Measurements from ENCODE around the gene SHH. TPM values are rescaled to one million over a fixed set of nuclear protein-coding genes. Genes with fewer than 3 reads are reported as not detected.

The SHH gene
- polyA plus RNA-seq, 3 donors, result not detected

DNA sequence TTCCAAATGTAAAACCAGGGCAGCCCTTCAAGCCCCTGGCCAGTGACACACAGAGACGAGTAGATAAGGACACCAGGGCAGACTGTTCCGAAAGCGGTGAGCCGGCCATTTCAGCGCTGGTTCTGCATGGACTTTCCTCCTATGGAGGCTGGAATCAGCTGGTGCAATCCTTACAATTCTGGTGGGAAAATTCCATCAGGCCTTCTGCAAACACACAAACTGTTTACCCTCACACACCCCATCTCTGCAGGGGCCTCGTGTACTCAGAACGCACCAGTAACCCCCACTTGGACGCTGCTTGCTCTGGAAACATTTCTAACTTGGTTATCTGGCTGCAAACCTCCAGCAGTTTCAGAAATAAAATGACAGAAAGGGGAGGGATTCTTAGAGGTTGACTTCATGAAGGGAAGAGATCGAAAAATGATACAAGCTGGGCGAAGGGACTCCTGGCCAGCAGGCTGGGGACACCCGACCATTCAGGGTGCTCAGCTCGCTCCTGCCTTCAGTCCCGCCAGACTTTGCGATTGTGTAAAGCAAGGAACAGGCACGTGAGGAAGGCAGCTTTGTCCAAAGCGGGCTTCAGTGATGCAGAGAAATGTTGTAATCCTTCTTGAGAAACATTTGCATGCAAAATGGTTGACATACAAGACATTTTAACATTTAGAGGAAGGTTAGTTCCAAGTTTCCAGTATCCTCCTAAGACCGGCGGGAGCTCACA, 19.7 kb upstream of the SHH start:
- DNase-seq, result no peak
- TF ChIP-seq, protein P1, sequence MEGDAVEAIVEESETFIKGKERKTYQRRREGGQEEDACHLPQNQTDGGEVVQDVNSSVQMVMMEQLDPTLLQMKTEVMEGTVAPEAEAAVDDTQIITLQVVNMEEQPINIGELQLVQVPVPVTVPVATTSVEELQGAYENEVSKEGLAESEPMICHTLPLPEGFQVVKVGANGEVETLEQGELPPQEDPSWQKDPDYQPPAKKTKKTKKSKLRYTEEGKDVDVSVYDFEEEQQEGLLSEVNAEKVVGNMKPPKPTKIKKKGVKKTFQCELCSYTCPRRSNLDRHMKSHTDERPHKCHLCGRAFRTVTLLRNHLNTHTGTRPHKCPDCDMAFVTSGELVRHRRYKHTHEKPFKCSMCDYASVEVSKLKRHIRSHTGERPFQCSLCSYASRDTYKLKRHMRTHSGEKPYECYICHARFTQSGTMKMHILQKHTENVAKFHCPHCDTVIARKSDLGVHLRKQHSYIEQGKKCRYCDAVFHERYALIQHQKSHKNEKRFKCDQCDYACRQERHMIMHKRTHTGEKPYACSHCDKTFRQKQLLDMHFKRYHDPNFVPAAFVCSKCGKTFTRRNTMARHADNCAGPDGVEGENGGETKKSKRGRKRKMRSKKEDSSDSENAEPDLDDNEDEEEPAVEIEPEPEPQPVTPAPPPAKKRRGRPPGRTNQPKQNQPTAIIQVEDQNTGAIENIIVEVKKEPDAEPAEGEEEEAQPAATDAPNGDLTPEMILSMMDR (IDR thresholded peaks at IDR 0.05), result no peak
- Histone ChIP-seq H4K20me1 (ENCODE audit: insufficient read depth, low read length) (no peaks in the 10 kb centered on the region), H2AFZ (ENCODE audit: insufficient read depth, low read depth, low read length, poor library complexity, severe bottlenecking) (no peak overlapping the region), H3K9ac (ENCODE audit: insufficient read depth, low read length, poor library complexity, severe bottlenecking) (no peak overlapping the region), H3K36me3 (replicated peaks in 1 of 2; ENCODE audit: control insufficient read depth in 1 of 2, insufficient read depth in 2 of 2, low read length in 2 of 2) (no peaks in the 10 kb centered on the region), H3K27ac (ENCODE audit: low read depth in 1 of 2, low read length in 2 of 2) (no peak overlapping the region), H3K4me3 (replicated peaks in 1 of 3; ENCODE audit: low read depth in 2 of 3, low read length in 3 of 3) (no peak overlapping the region), H3K27me3 (ENCODE audit: control insufficient read depth in 2 of 2, insufficient read depth in 2 of 2, low read length in 2 of 2) (no peaks in the 10 kb centered on the region), H3K79me2 (ENCODE audit: insufficient read depth, low read length) (no peaks in the 10 kb centered on the region), H3K4me2 (replicated peaks; ENCODE audit: extremely low read depth, low read length, poor library complexity, severe bottlenecking) (no peak overlapping the region), H3K9me3 (replicated peaks in 1 of 2; ENCODE audit: control insufficient read depth in 1 of 2, insufficient read depth in 1 of 2, low read length in 2 of 2) (no peaks in the 10 kb centered on the region), H3K4me1 (ENCODE audit: control insufficient read depth in 1 of 2, insufficient read depth in 2 of 2, low read length in 2 of 2) (no peaks in the 10 kb centered on the region)
- peaks cover 7 to 10% (median 7%) of the 10 kb centered on the region in 3 donors for H3K27me3 Mint-ChIP-seq (ENCODE audit: low read depth in 3 of 3)
- H3K4me1 Mint-ChIP-seq, result no peaks in the 10 kb centered on the region
- peaks cover 0 to 3% (median 2%) of the 10 kb centered on the region in 7 donors for H3K9me3 Mint-ChIP-seq
- 89% methylated on average over 18 of the region's 18 CpGs for WGBS (ENCODE audit: insufficient coverage)
- no peak overlapping the region for H3K4me3 Mint-ChIP-seq
- H3K27ac Mint-ChIP-seq, result no peak overlapping the region
- intact Hi-C loops (cut with micrococcal nuclease), result no loop called here
- H3K36me3 Mint-ChIP-seq, result no peaks in the 10 kb centered on the region

DNA sequence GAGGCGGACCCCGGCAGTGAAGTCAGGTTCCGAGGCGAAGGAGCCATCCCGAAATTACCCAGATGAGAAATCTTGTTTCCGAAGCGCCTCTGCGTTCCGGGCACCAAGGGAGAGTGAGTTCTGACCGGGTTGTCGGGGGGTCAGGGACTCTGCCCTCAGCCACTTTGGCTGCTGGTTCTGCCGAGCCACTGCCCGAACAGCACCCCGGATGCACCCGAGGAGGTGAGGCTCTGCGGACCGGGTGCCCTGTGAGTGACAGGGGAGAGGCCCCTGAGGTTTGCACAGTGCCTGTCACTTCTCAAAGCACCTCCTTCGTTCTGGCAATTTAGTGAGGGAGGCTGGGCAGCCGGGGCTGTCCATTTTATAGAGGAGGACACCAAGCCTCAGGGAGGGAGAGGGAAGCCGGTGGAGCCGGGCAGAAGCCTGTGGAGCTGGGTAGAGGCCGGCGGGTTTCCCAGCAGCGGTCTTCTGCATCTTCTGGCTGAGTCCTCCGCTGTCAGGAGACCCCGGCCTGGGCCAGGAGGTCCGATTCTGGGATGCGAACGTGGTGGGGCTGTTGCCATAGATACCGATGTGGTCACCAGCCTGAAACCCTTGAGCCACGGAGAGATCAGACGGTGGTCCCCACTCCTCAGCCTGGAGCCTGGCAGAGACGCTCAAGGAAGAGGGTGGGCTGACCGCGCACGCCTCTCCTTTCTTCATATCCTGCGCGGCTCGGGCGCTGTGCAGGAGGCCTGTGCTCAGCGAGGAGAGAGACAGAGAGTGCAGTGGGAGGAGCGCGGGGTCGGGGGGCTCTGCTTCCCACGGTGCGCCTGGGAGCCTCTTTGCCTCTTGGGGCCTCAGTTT, 18.9 kb upstream of the SHH start:
- Mint-ChIP-seq H3K27ac (no peak overlapping the region), H3K4me3 (peak overlapping the region in 1 of 2 donors; percentile 34), H3K4me1 (no peaks in the 10 kb centered on the region), H3K9me3 (peaks cover 0 to 3% (median 2%) of the 10 kb centered on the region in 7 donors), H3K27me3 (ENCODE audit: low read depth in 3 of 3) (peaks cover 7 to 12% (median 10%) of the 10 kb centered on the region in 3 donors), H3K36me3 (no peaks in the 10 kb centered on the region)
- Histone ChIP-seq H3K9ac (ENCODE audit: insufficient read depth, low read length, poor library complexity, severe bottlenecking) (no peak overlapping the region), H3K4me2 (replicated peaks; ENCODE audit: extremely low read depth, low read length, poor library complexity, severe bottlenecking) (no peak overlapping the region), H4K20me1 (ENCODE audit: insufficient read depth, low read length) (no peaks in the 10 kb centered on the region), H3K27ac (ENCODE audit: low read depth in 1 of 2, low read length in 2 of 2) (no peak overlapping the region), H3K79me2 (ENCODE audit: insufficient read depth, low read length) (no peaks in the 10 kb centered on the region), H2AFZ (ENCODE audit: insufficient read depth, low read depth, low read length, poor library complexity, severe bottlenecking) (no peak overlapping the region), H3K9me3 (replicated peaks in 1 of 2; ENCODE audit: control insufficient read depth in 1 of 2, insufficient read depth in 1 of 2, low read length in 2 of 2) (no peaks in the 10 kb centered on the region), H3K27me3 (ENCODE audit: control insufficient read depth in 2 of 2, insufficient read depth in 2 of 2, low read length in 2 of 2) (no peaks in the 10 kb centered on the region), H3K4me1 (ENCODE audit: control insufficient read depth in 1 of 2, insufficient read depth in 2 of 2, low read length in 2 of 2) (no peaks in the 10 kb centered on the region), H3K4me3 (replicated peaks in 1 of 3; ENCODE audit: low read depth in 2 of 3, low read length in 3 of 3) (no peak overlapping the region), H3K36me3 (replicated peaks in 1 of 2; ENCODE audit: control insufficient read depth in 1 of 2, insufficient read depth in 2 of 2, low read length in 2 of 2) (no peaks in the 10 kb centered on the region)
- intact Hi-C loops (cut with micrococcal nuclease), result no loop called here
- no peak for DNase-seq
- whole genome bisulfite sequencing (ENCODE audit: insufficient coverage), result 91% methylated on average over 36 of the region's 46 CpGs
- TF ChIP-seq, protein P1 (IDR thresholded peaks at IDR 0.05), result no peak
